T-helper 2 cell treated with Interferon-gamma antibody and Interleukin-4, amounts not matched to agents 100 ng/mL and 5 ng/mL, for 36 hours (primary cell): Measurements from ENCODE around the gene STIM1. TPM values are rescaled to one million over a fixed set of nuclear protein-coding genes. Genes with fewer than 3 reads are reported as not detected.

Experiments
- intact Hi-C: fragments of 100-400 bp; cut with micrococcal nuclease; formaldehyde crosslinking; loops from one replicate; pipeline ENCODE4 v1.15.1; 2023
- total RNA-seq: library from RNA; stranded (reverse); gene quantifications from 2 replicates; pipeline ENCODE4 v1.2.3, GENCODE V29; 2022

Gene STIM1
- total RNA-seq, 1 donor from 2014 or later: 93.1 TPM

- intact Hi-C loops: no loop called here
Measured at GRCh38 chr11:4054643-4055042, 199.2 kb downstream of the STIM1 start.

DNA sequence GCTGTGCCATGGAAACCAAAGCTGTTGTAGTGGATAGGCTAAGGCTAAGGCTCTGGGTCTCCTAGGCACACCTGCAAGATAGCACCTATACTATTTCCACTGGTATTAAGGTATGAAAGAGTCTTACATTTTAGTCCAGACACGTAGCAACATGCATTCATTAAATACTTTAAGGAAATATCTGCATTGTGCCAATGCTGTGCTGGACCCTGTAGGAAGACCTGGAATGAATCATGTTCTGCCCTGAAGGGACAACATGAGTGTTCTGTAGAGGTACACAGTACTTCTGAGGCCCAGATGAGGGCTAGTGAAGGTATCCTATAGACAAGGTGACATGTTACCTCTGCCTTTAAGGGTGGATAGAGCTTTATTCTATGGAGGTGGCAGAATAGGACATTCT is 204.0 kb downstream of the STIM1 start:
- intact Hi-C loops: no loop called here

DNA sequence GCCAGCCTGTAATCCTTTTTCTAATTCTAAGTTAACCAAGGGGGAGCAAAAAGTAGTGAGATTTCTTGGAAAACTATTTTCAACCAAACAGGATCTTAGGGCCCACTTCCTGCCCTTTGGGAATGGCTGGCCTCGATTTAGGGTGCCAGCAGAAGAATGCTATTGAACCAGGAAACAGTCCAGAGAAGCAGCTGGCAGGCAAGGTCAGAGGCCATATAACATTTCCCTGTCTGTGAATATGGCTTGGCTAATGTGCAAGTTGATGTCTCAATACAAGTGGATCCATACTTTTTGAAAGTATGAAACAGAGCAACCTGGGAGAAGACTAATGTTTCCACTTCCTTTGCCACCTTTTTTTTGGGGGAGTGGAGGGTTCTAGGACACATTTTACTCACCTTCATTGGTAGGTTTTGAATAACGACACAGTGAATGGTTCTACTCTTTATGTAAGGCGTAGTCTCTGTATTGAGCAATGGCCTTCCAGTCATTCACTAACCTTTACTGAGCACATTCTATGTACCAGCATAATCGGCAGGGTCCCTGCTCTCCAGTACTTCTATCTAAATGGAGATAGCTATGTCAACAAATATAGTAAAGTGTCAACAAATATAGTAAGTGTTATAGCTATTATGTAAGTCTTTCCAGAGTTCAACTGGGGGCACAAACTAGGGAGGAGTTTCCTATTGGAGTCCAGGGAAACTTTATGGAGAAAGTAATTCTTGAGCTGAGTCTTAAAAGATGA is 204.9 kb downstream of the STIM1 start:
- intact Hi-C loops: no loop called here

GRCh38 chr11:4061700-4062099 is 206.2 kb downstream of the STIM1 start:
- intact Hi-C loops: no loop called here

- intact Hi-C loops: no loop called here
Measured at GRCh38 chr11:4063348-4063747, 207.9 kb downstream of the STIM1 start.

GRCh38 chr11:4064278-4064955 is 209.0 kb downstream of the STIM1 start:
- intact Hi-C loops: no loop called here

DNA sequence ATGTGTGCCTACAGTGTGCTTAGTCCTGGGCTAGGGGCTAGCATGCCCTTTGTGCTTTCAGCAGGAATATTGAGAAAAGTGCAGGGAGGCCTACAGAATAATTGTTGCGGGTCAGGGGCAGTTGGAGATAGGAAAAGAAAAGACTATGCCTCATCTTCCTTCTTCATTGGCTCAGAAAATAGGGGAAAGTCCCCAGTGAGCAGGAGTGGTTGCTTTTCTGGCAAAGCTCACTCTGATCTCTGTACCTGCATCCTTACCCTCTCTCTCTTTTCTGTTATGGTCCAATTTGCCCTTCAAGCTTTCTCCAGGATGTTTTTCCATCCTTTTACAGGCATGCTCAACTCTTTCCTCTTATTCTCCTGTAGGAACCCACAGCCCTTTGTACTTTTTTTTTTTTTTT is 209.6 kb downstream of the STIM1 start:
- intact Hi-C loops: no loop called here

DNA sequence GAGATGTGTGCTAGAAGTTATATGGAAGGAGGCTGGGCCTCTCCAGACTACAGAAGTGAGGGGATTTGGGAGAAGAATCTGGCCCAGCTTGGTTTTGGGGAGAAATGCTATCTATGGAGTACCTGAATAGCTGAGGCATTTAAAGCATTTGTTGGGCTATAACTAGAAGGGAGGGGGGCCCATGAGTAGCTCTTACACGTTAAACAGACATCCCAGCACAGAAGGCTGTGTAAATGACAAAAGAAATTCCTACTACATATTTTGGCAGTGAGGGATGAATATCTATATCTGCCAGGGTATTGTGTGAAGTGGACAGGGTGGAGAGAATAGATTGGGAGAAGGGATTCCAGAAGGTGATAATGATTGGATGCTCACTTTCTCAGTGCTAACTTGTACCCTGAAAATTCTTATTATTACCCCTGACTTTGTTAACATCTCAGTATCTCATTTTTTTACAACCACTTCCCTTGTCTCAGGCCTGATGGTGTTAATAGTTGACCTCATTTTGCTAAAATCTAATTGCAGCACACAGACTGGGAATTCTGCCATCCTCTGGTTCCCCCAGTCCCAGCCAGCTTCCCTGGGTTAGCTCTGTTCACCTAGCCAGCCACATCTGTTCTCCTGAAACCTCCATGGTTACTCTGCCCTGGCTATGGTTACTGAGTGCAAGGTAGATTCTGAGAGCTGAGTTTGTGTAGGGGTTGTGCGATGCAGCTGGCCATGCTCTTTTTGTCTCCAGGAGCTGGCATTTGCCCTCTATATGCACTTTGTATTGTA is 210.3 kb downstream of the STIM1 start:
- intact Hi-C loops: no loop called here

DNA sequence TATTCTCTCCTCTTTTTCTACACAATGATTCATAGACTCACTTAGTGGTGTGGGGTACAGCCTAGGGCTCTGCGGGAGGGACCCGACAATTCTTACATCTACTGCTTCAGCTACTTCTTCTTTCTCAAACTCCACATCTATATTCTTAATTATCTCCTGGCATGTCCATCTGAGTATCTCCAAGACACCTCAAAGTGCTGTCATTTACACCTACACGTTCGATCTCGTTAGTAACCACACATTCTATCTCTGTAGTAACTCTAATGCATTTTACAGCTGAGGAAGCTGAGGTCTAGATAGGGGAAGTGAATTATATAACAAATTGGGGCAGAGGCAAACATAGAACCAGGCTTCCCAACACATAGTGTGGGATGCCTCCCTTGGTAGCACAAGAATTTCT is 211.4 kb downstream of the STIM1 start:
- intact Hi-C loops: no loop called here

GRCh38 chr11:4068962-4069361 is 213.5 kb downstream of the STIM1 start:
- intact Hi-C loops: no loop called here

- intact Hi-C loops: no loop called here
Measured at GRCh38 chr11:4071325-4071724, 215.9 kb downstream of the STIM1 start.

- intact Hi-C loops: loop anchor here (1.0 kb wide), 4 partner anchors 130 to 248 kb away; no protein-coding TSS in a partner anchor
Measured at GRCh38 chr11:4071914-4072313, 216.4 kb downstream of the STIM1 start.

- intact Hi-C loops: loop anchor here (1.0 kb wide), 4 partner anchors 130 to 248 kb away; no protein-coding TSS in a partner anchor
Measured at GRCh38 chr11:4072668-4073285, 217.3 kb downstream of the STIM1 start.

DNA sequence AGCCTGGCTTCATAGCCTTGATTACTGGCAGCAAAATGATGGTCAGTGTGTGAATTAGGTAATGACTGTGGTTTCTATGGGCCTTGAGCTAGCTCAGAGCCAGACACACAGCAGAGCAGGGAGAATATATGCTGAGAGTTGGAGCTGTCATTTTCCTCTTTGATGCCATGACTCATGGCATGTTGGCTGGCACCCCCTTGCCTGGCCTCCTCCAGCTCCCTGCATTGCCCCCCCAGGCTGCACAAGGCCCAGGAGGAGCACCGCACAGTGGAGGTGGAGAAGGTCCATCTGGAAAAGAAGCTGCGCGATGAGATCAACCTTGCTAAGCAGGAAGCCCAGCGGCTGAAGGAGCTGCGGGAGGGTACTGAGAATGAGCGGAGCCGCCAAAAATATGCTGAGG is 218.8 kb downstream of the STIM1 start:
- intact Hi-C loops: no loop called here

GRCh38 chr11:4076774-4077173 is 221.3 kb downstream of the STIM1 start:
- intact Hi-C loops: no loop called here

DNA sequence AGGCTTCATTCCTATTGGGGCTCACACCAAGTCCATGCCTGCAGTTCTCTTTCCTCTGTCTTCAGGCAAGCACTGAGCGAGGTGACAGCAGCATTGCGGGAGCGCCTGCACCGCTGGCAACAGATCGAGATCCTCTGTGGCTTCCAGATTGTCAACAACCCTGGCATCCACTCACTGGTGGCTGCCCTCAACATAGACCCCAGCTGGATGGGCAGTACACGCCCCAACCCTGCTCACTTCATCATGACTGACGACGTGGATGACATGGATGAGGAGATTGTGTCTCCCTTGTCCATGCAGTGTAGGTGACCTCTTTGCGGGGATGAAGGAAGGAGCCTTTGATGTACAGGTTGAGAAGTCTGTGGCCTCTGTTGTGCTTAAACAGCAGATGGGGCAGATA is 227.7 kb downstream of the STIM1 start:
- intact Hi-C loops: no loop called here

DNA sequence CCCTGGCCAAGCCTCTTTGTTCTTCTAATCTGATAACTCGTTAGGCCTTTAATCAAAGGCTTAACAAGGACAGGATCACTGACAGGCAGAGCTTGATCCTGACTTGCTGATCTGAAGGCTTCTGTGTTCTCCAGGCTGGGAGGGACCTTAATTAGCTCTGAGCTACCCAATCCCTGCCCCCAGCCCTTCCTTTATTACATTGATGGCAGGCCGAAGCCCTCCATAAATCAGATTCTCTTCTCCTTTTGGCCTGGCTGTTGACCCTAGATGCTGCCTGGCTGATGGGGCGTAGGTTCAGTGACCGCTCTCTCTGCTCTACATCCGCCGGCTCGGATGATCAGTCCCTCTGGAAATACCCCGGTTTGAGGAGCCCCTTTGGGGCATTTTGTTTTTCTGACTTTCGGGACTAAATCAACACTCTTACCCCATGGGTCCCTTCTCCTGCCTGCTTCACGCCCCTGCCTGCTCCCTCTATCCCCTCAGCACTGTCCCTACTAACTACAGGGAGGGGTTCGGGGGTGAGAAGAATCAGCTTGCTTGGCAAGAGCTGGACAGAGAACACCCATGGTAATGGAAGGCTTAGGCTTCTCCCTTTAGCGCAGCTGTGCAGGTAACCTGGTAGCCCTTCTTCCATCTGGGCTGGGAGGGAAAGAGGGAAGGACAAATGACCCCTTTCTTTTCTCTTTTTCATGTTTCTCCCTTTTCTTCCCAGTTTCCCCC is 229.1 kb downstream of the STIM1 start:
- intact Hi-C loops: no loop called here

GRCh38 chr11:4085575-4085974 is 230.1 kb downstream of the STIM1 start:
- intact Hi-C loops: no loop called here

GRCh38 chr11:4086575-4087353 is 231.3 kb downstream of the STIM1 start:
- intact Hi-C loops: no loop called here

- intact Hi-C loops: no loop called here
Measured at GRCh38 chr11:4087551-4087950, 232.1 kb downstream of the STIM1 start.
